ENCODE results near the gene CRISP1. TPM values are rescaled to one million over a fixed set of nuclear protein-coding genes. Genes with fewer than 3 reads are reported as not detected.
"Not testable (repeated sequence)": the region's sequence is repeated elsewhere in the genome, so short reads cannot be mapped to it uniquely, and the experiment has no call there.

CRISP1 gene
- total RNA-seq, 1 donor from 2014 or later: 7.5 TPM

GRCh38 chr6:49841424-49841823 lies 24.9 kb downstream of the CRISP1 start:
- no peak for DNase-seq (ENCODE audit: low spot score)

GRCh38 chr6:49839957-49840356 lies 26.4 kb downstream of the CRISP1 start:
- DNase-seq (ENCODE audit: low spot score): no peak

GRCh38 chr6:49839162-49839561 lies 27.2 kb downstream of the CRISP1 start:
- no peak for DNase-seq (ENCODE audit: low spot score)

GRCh38 chr6:49835140-49835539 lies 31.2 kb downstream of the CRISP1 start:
- DNase-seq (ENCODE audit: low spot score): no peak

- no peak for DNase-seq (ENCODE audit: low spot score)
Observed at GRCh38 chr6:49833386-49833785, 32.9 kb downstream of the CRISP1 start.

GRCh38 chr6:49826743-49827406 lies 39.5 kb downstream of the CRISP1 start:
- DNase-seq (ENCODE audit: low spot score): no peak

GRCh38 chr6:49815166-49815565 lies 51.2 kb downstream of the CRISP1 start:
- no peak for DNase-seq (ENCODE audit: low spot score)

GRCh38 chr6:49813248-49813647 lies 53.1 kb downstream of the CRISP1 start:
- no peak for DNase-seq (ENCODE audit: low spot score)

GRCh38 chr6:49806145-49806544 lies 60.2 kb downstream of the CRISP1 start:
- DNase-seq (ENCODE audit: low spot score): no peak

GRCh38 chr6:49805246-49805645 lies 61.1 kb downstream of the CRISP1 start:
- no peak for DNase-seq (ENCODE audit: low spot score)

GRCh38 chr6:49801525-49801924 lies 64.8 kb downstream of the CRISP1 start:
- no peak for DNase-seq (ENCODE audit: low spot score)

- no peak for DNase-seq (ENCODE audit: low spot score)
Observed at GRCh38 chr6:49799090-49799489, 67.2 kb downstream of the CRISP1 start.

GRCh38 chr6:49796842-49797455 lies 69.4 kb downstream of the CRISP1 start:
- DNase-seq (ENCODE audit: low spot score): not testable (repeated sequence)

GRCh38 chr6:49790341-49790740 lies 76.0 kb downstream of the CRISP1 start:
- DNase-seq (ENCODE audit: low spot score): no peak

- DNase-seq (ENCODE audit: low spot score): no peak
Observed at GRCh38 chr6:49787176-49787575, 79.2 kb downstream of the CRISP1 start, which contains the start of gene PGK2. TSS of gene PGK2 (minus strand) at chr6:49787285. CDS start at chr6:49787187, 98 bp downstream.

- DNase-seq (ENCODE audit: low spot score): no peak
Observed at GRCh38 chr6:49784272-49784671, 82.1 kb downstream of the CRISP1 start.

Other genes starting within 250 kb of the CRISP1 start
- gene RHAG, start 229.7 kb downstream of the CRISP1 start, total RNA-seq (ENCODE audit: insufficient read depth, low replicate concordance): not detected
- gene CRISP2, start 153.0 kb downstream of the CRISP1 start, total RNA-seq (ENCODE audit: insufficient read depth, low replicate concordance): 0.96 TPM
- 10.8 TPM for gene CRISP3, start 122.1 kb downstream of the CRISP1 start, total RNA-seq (ENCODE audit: insufficient read depth, low replicate concordance)
- 7.0 TPM for gene PGK2, start 79.2 kb downstream of the CRISP1 start, total RNA-seq (ENCODE audit: insufficient read depth, low replicate concordance)
- not detected for gene DEFB114, start 97.6 kb upstream of the CRISP1 start, total RNA-seq (ENCODE audit: insufficient read depth, low replicate concordance)
- gene DEFB113, start 103.1 kb upstream of the CRISP1 start, total RNA-seq (ENCODE audit: insufficient read depth, low replicate concordance): not detected
- gene DEFB110, start 155.5 kb upstream of the CRISP1 start, total RNA-seq (ENCODE audit: insufficient read depth, low replicate concordance): not detected
- gene DEFB112, start 183.4 kb upstream of the CRISP1 start, total RNA-seq (ENCODE audit: insufficient read depth, low replicate concordance): not detected